AG09309 (cell line): ENCODE results near the gene LRCH4.
"Not testable (repeated sequence)": the region's sequence is repeated elsewhere in the genome, so short reads cannot be mapped to it uniquely, and the experiment has no call there.

Experiments used
- DNase-seq: peaks from one replicate; pipeline ENCODE4 v3.0.0-alpha.2; 2010; ENCODE audit warnings: low read depth
- H3K4me3 ChIP-seq: 2 replicates; pipeline ENCODE4 v1.5.1; 2011; ENCODE audit warnings: mild to moderate bottlenecking, low read depth, low read length, moderate library complexity; ENCODE audit not compliant: control insufficient read depth
- TF ChIP-seq, protein P1 (sequence below): IDR thresholded peaks from 2 replicates; pipeline ENCODE4 v1.5.1; 2011; ENCODE audit warnings: mild to moderate bottlenecking, low read depth, low read length, inconsistent platforms; ENCODE audit not compliant: insufficient read depth, control insufficient read depth; ENCODE audit errors: missing control alignments

Gene LRCH4

DNA sequence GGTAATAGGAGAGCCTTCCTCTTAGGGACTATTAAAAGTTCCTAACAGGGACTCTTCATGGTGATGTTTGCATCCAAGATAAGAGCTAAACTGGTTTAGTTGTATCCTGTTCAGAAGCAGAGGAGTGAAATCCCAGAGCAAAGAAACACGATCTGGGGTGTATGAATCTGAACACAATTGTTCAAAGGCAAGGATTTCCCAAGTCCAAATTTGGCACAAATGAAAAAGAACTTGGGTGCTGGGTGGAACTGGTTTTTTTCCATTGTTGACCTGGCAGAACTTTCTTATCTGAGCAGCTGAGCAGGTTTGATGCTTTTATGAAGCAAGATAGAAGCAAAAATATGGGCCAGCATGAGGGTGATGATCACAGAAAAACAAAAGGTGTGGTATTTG, 41.0 kb downstream of the LRCH4 start:
- no peak overlapping the region for H3K4me3 ChIP-seq

DNA sequence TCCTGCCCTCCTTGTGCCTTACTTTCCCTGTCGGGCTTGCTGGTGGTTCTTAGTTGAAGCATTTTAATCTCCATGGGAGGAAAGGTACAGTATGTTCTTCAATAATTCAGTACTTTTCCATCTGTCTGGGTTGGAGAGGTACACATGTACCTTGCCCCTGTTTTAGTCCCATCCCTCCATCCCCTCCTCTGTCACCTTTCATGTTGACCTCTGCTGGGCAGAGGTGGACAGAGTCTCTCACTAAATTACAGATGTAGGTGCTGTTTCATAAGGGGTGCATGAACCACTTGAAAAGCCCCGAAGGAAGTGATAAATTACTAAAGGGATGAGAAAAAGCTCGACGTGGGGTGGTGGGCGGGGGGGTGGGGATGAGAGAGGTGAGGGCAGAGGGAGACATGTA, 41.5 kb downstream of the LRCH4 start:
- no peak overlapping the region for H3K4me3 ChIP-seq
- TF ChIP-seq, protein P1, sequence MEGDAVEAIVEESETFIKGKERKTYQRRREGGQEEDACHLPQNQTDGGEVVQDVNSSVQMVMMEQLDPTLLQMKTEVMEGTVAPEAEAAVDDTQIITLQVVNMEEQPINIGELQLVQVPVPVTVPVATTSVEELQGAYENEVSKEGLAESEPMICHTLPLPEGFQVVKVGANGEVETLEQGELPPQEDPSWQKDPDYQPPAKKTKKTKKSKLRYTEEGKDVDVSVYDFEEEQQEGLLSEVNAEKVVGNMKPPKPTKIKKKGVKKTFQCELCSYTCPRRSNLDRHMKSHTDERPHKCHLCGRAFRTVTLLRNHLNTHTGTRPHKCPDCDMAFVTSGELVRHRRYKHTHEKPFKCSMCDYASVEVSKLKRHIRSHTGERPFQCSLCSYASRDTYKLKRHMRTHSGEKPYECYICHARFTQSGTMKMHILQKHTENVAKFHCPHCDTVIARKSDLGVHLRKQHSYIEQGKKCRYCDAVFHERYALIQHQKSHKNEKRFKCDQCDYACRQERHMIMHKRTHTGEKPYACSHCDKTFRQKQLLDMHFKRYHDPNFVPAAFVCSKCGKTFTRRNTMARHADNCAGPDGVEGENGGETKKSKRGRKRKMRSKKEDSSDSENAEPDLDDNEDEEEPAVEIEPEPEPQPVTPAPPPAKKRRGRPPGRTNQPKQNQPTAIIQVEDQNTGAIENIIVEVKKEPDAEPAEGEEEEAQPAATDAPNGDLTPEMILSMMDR: no peak
- DNase-seq: no peak

More for the DNA sequence above, 41.0 kb downstream of the LRCH4 start:
- no peak for DNase-seq
- TF ChIP-seq, protein P1: no peak

DNA sequence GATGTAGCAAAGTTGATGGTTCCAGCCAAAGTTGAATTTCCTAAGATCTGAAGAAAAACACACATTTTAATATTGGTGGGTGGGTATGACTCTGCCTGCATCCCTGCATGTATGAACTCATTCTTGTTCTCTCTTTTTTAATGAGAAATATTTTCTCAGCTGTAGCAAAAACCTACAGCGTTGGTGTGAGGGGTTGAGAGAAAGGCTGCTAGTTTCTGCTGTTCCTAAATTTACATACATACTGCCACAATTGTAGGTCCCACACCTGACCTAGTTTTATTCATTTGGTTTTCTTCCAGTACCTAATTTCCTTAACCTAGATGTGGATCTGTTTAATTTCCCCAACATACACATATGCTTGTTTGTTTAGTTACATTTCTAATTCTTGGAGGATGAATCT, 42.3 kb downstream of the LRCH4 start:
- H3K4me3 ChIP-seq: no peak overlapping the region
- TF ChIP-seq, protein P1: no peak
- DNase-seq: no peak

GRCh38 chr7:100541309-100541708, 44.6 kb downstream of the LRCH4 start:
- not testable (repeated sequence) for DNase-seq, H3K4me3 ChIP-seq

- DNase-seq: no peak
- TF ChIP-seq, protein P1: no peak
- H3K4me3 ChIP-seq: peak overlapping the region; percentile 76
These were observed 45.7 kb downstream of the LRCH4 start for GRCh38 chr7:100540073-100540723.

DNA sequence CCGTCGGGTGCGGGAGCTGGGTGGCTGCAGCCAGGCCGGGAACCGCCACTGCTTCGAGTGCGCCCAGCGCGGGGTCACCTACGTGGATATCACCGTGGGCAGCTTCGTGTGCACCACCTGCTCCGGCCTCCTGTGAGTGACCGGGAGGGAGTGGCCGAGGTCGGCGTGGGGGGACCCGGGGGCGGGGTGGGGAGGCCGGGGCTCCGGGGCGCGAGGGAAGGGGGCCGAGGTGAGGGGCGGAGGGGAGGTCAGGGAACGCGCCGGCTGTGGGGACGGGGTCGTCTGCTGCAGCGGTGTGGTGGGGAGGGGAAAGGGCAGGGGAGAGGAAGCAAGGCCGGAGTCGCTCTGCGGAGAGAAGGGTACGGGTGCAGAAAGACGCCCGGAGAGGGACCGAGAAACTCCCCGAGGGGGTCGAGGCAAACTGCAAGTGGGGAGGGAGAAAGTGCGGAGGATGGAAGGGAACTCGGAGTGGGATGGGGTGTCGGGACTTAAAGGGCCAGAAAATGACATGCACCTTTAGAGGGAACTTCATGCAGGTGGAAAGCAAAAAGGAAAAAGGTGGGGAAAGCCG, 46.4 kb downstream of the LRCH4 start:
- DNase-seq: no peak
- TF ChIP-seq, protein P1: no peak
- H3K4me3 ChIP-seq: peak overlapping the region; percentile 76

- peak within 1 kb of the TSS; percentile 76 for H3K4me3 ChIP-seq
- DNase-seq: peak; percentile 96
- TF ChIP-seq, protein P1: no peak
These were observed 47.1 kb downstream of the LRCH4 start, which contains the start of gene AGFG2 for GRCh38 chr7:100538654-100539435. TSS of gene AGFG2 (plus strand) at chr7:100539203. CDS start at chr7:100539347, 144 bp downstream.
